Neural cell (in vitro differentiated cells): ENCODE measurements around the gene FADS3. TPM values are rescaled to one million over a fixed set of nuclear protein-coding genes. Genes with fewer than 3 reads are reported as not detected.

Experiments used
- H2AFZ ChIP-seq: fragments of 200-600, 300-800 bp; sonication (generic), shearing (Covaris generic); 2 replicates; pipeline ENCODE4 v1.6.0; 2014; ENCODE audit warnings: low read depth, mild to moderate bottlenecking, antibody characterized with exemption, low read length, moderate library complexity
- H3F3A ChIP-seq: fragments of 200-600 bp; shearing (Covaris generic); 2 replicates; pipeline ENCODE4 v1.6.1; 2016; ENCODE audit warnings: mild to moderate bottlenecking, moderate library complexity, mixed read lengths, antibody characterized with exemption, low read length; ENCODE audit not compliant: insufficient read depth, poor library complexity, severe bottlenecking
- H3K27ac ChIP-seq: fragments of 200-600, 300-800 bp; sonication (generic), shearing (Covaris generic); 2 replicates; pipeline ENCODE4 v1.5.1; 2014; ENCODE audit warnings: mild to moderate bottlenecking, low read length, moderate library complexity
- H3K27me3 ChIP-seq: fragments of 300-800, 200-600 bp; sonication (generic), shearing (Covaris generic); 2 replicates; pipeline ENCODE4 v1.6.0; 2014; ENCODE audit warnings: mild to moderate bottlenecking, low read depth, low read length, moderate library complexity; ENCODE audit not compliant: insufficient read depth
- H3K36me3 ChIP-seq: fragments of 300-800, 200-600 bp; sonication (generic), shearing (Covaris generic); 2 replicates; pipeline ENCODE4 v1.5.1; 2014; ENCODE audit warnings: mild to moderate bottlenecking, antibody characterized with exemption, low read length, moderate library complexity; ENCODE audit not compliant: insufficient read depth
- H3K4me2 ChIP-seq: fragments of 300-800, 200-600 bp; sonication (generic), shearing (Covaris generic); 2 replicates; pipeline ENCODE4 v1.6.0; 2014; ENCODE audit warnings: mild to moderate bottlenecking, low read length
- H3K4me3 ChIP-seq: fragments of 300-800, 200-600 bp; sonication (generic), shearing (Covaris generic); 2 replicates; pipeline ENCODE4 v1.5.1; 2014; ENCODE audit warnings: mild to moderate bottlenecking, low read length, moderate library complexity
- H3K79me2 ChIP-seq: fragments of 200-600 bp; shearing (Covaris generic); replicated peaks from 2 replicates; pipeline ENCODE4 v1.6.0; 2014; ENCODE audit warnings: mild to moderate bottlenecking, low read length, moderate library complexity; ENCODE audit not compliant: insufficient read depth
- H3K9ac ChIP-seq: fragments of 300-800, 200-600 bp; sonication (generic), shearing (Covaris generic); 2 replicates; pipeline ENCODE4 v1.6.1; 2016; ENCODE audit warnings: mild to moderate bottlenecking, low read length, mixed read lengths
- H3K9me2 ChIP-seq: fragments of 200-600 bp; shearing (Covaris generic); 2 replicates; pipeline ENCODE4 v1.6.1; 2016; ENCODE audit warnings: mild to moderate bottlenecking, low read length, mixed read lengths; ENCODE audit not compliant: insufficient read depth
- H3K9me3 ChIP-seq: fragments of 200-600, 300-800 bp; sonication (generic), shearing (Covaris generic); 2 replicates; pipeline ENCODE4 v1.6.1; 2016; ENCODE audit warnings: mild to moderate bottlenecking, mixed run types, low read length, moderate library complexity, mixed read lengths
- H4K20me1 ChIP-seq: fragments of 200-600 bp; shearing (Covaris generic); 2 replicates; pipeline ENCODE4 v1.6.1; 2016; ENCODE audit warnings: mild to moderate bottlenecking, mixed run types; ENCODE audit not compliant: insufficient read depth
- CTCF ChIP-seq: fragments of 450-650 bp; IDR thresholded peaks from 2 replicates; pipeline ENCODE4 v1.5.1; 2014; ENCODE audit warnings: antibody characterized with exemption, mild to moderate bottlenecking, moderate library complexity; ENCODE audit not compliant: poor library complexity, severe bottlenecking
- EP300 ChIP-seq: fragments of 450-650 bp; conservative IDR thresholded peaks from 2 replicates; pipeline ENCODE4 v1.6.1; 2014; ENCODE audit warnings: antibody characterized with exemption, mild to moderate bottlenecking, moderate library complexity; ENCODE audit not compliant: poor library complexity, severe bottlenecking
- EZH2 ChIP-seq: fragments of 200-600, 300-800 bp; shearing (Covaris generic), sonication (generic); IDR thresholded peaks from 2 replicates; pipeline ENCODE4 v1.6.1; 2014; ENCODE audit warnings: antibody characterized with exemption, low read length, borderline replicate concordance, mild to moderate bottlenecking; ENCODE audit not compliant: insufficient read depth, poor library complexity, severe bottlenecking
- MXI1 ChIP-seq: fragments of 450-650 bp; conservative IDR thresholded peaks from 2 replicates; pipeline ENCODE4 v1.6.1; 2014; ENCODE audit warnings: antibody characterized with exemption, mild to moderate bottlenecking; ENCODE audit not compliant: poor library complexity, severe bottlenecking
- POLR2AphosphoS5 ChIP-seq: IDR thresholded peaks from 2 replicates; pipeline ENCODE4 v1.6.1; 2012
- RAD21 ChIP-seq: fragments of 450-650 bp; conservative IDR thresholded peaks from 2 replicates; pipeline ENCODE4 v1.6.1; 2014; ENCODE audit warnings: antibody characterized with exemption, mild to moderate bottlenecking, moderate library complexity
- SMC3 ChIP-seq: fragments of 450-650 bp; conservative IDR thresholded peaks from 2 replicates; pipeline ENCODE4 v1.6.1; 2014; ENCODE audit warnings: antibody characterized with exemption, mild to moderate bottlenecking, moderate library complexity; ENCODE audit not compliant: poor library complexity
- TAF1 ChIP-seq: IDR thresholded peaks from 2 replicates; pipeline ENCODE4 v1.6.1; 2012; ENCODE audit warnings: low read depth
- polyA plus RNA-seq: library from polyadenylated mRNA; depleted of rRNA; stranded (reverse); fragments of >200 nt; gene quantifications from 2 replicates; pipeline ENCODE4 v1.2.3, GENCODE V29; 2014
- TF ChIP-seq, protein P1 (sequence below): IDR thresholded peaks from 2 replicates; pipeline ENCODE4 v1.6.1; 2012; ENCODE audit warnings: borderline replicate concordance

The FADS3 gene
- polyA plus RNA-seq, 1 donor from 2014 or later: 35.4 TPM

GRCh38 chr11:61880454-61880853, 10.9 kb downstream of the FADS3 start:
- H3K4me2 ChIP-seq: no peak overlapping the region
- no peak for TF ChIP-seq TAF1
- TF ChIP-seq POLR2AphosphoS5: no peak
- no peak for TF ChIP-seq CTCF
- TF ChIP-seq RAD21: no peak
- TF ChIP-seq EZH2: no peak
- TF ChIP-seq SMC3: no peak
- TF ChIP-seq, protein P1, sequence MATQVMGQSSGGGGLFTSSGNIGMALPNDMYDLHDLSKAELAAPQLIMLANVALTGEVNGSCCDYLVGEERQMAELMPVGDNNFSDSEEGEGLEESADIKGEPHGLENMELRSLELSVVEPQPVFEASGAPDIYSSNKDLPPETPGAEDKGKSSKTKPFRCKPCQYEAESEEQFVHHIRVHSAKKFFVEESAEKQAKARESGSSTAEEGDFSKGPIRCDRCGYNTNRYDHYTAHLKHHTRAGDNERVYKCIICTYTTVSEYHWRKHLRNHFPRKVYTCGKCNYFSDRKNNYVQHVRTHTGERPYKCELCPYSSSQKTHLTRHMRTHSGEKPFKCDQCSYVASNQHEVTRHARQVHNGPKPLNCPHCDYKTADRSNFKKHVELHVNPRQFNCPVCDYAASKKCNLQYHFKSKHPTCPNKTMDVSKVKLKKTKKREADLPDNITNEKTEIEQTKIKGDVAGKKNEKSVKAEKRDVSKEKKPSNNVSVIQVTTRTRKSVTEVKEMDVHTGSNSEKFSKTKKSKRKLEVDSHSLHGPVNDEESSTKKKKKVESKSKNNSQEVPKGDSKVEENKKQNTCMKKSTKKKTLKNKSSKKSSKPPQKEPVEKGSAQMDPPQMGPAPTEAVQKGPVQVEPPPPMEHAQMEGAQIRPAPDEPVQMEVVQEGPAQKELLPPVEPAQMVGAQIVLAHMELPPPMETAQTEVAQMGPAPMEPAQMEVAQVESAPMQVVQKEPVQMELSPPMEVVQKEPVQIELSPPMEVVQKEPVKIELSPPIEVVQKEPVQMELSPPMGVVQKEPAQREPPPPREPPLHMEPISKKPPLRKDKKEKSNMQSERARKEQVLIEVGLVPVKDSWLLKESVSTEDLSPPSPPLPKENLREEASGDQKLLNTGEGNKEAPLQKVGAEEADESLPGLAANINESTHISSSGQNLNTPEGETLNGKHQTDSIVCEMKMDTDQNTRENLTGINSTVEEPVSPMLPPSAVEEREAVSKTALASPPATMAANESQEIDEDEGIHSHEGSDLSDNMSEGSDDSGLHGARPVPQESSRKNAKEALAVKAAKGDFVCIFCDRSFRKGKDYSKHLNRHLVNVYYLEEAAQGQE: no peak
- TF ChIP-seq MXI1: no peak
- TF ChIP-seq EP300: no peak
- no peaks in the 10 kb centered on the region for H3K36me3 ChIP-seq

GRCh38 chr11:61880031-61880430, 11.3 kb downstream of the FADS3 start:
- no peak overlapping the region for H3K9ac ChIP-seq
- H3K36me3 ChIP-seq: no peaks in the 10 kb centered on the region
- no peaks in the 10 kb centered on the region for H4K20me1 ChIP-seq
- H3K4me2 ChIP-seq: no peak overlapping the region
- H3K9me3 ChIP-seq: no peaks in the 10 kb centered on the region
- H3K4me3 ChIP-seq: no peak overlapping the region
- H2AFZ ChIP-seq: no peak overlapping the region
- no peaks in the 10 kb centered on the region for H3K9me2 ChIP-seq
- H3K79me2 ChIP-seq: no peaks in the 10 kb centered on the region
- no peak overlapping the region for H3K27ac ChIP-seq
- TF ChIP-seq RAD21 (no peak), EP300 (no peak), CTCF (no peak), EZH2 (no peak), SMC3 (no peak), TAF1 (no peak), MXI1 (no peak), POLR2AphosphoS5 (no peak)
- TF ChIP-seq, protein P1: no peak
- no peaks in the 10 kb centered on the region for H3F3A ChIP-seq
- no peaks in the 10 kb centered on the region for H3K27me3 ChIP-seq

More at GRCh38 chr11:61880454-61880853, 10.9 kb downstream of the FADS3 start:
- Histone ChIP-seq H3K9me2 (no peaks in the 10 kb centered on the region), H3K9ac (no peak overlapping the region), H3K79me2 (no peaks in the 10 kb centered on the region), H3K27me3 (no peaks in the 10 kb centered on the region), H2AFZ (no peak overlapping the region), H3K4me3 (no peak overlapping the region), H3K9me3 (no peaks in the 10 kb centered on the region), H3K27ac (no peak overlapping the region), H4K20me1 (no peaks in the 10 kb centered on the region), H3F3A (no peaks in the 10 kb centered on the region)
